IgD-negative memory B cell (primary cell): ENCODE data around the gene SCAMP5. TPM values are rescaled to one million over a fixed set of nuclear protein-coding genes. Genes with fewer than 3 reads are reported as not detected.
A peak's percentile ranks its signal among the peaks of the same experiment; 100 is the strongest.

Experiments used
- H3K27ac Mint-ChIP-seq, 3 donors: one replicate each; pipeline ENCODE4 v1.8.0; 2020 to 2022; ENCODE audit warnings: mild to moderate bottlenecking in 3 of 3, mixed read lengths in 3 of 3, moderate library complexity in 1 of 3
- H3K27me3 Mint-ChIP-seq: one replicate; pipeline ENCODE4 v1.8.0; 2021; ENCODE audit warnings: mixed read lengths
- H3K36me3 Mint-ChIP-seq: one replicate; pipeline ENCODE4 v1.8.0; 2020; ENCODE audit warnings: mild to moderate bottlenecking, mixed read lengths
- H3K4me1 Mint-ChIP-seq, 3 donors: one replicate each; pipeline ENCODE4 v1.8.0; 2020 to 2022; ENCODE audit warnings: mixed read lengths in 3 of 3, mild to moderate bottlenecking in 1 of 3
- H3K4me3 Mint-ChIP-seq, 4 donors: one replicate each; pipeline ENCODE4 v1.8.0; 2020 to 2022; ENCODE audit warnings: mild to moderate bottlenecking in 4 of 4, mixed read lengths in 4 of 4, moderate library complexity in 3 of 4
- H3K9me3 Mint-ChIP-seq, 3 donors: one replicate each; pipeline ENCODE4 v1.8.0; 2020 to 2021; ENCODE audit warnings: mixed read lengths in 3 of 3, mild to moderate bottlenecking in 1 of 3
- polyA plus RNA-seq: library from polyadenylated mRNA; unstranded; fragments of 300-500 nt; fragmentation: Illumina TruSeq; gene quantifications from one replicate; pipeline ENCODE4 v1.2.3, GENCODE V29; 2021

The SCAMP5 gene, protein sequence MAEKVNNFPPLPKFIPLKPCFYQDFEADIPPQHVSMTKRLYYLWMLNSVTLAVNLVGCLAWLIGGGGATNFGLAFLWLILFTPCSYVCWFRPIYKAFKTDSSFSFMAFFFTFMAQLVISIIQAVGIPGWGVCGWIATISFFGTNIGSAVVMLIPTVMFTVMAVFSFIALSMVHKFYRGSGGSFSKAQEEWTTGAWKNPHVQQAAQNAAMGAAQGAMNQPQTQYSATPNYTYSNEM
- polyA plus RNA-seq = 0.24 TPM

DNA sequence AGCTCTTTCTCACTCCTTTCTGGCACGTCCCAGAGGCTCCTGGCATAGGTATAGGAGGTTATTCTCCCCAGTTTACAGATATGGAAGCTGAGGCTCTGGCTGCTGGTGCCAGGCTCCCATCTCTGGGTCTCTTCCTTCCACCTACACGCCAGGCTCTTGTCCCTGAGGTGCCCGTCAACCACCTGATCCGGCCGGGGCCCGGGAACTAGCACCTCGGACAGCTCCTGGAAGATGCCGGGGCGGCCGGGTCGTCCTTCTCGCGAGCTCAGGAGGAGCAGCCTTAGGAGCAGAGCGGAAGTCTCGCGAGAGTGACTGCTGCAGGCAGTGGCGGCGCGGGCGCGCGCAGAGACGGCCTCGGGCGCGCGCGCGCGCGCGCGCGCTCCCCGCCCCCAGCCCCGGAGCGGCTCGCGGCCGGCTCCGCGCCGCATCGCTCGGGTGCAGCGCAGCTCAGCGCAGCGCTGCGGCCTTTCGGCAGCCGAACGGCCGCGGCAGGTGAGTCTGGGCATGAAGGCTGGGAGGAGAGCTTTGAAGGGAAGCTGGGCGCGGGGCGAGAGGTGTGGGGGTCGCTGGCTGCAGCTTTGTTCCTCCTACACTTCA lies at the start of gene SCAMP5:
SCAMP5 (plus strand) TSS at position 382 of the 597 bp plus-strand sequence. CDS start 16,277 bp downstream, outside the sequence.
- H3K9me3 Mint-ChIP-seq = peaks cover 0 to 7% (median 0%) of the 10 kb centered on the region in 3 donors
- no peaks in the 10 kb centered on the region for H3K36me3 Mint-ChIP-seq
- H3K27me3 Mint-ChIP-seq = peaks cover 40% of the 10 kb centered on the region
- H3K4me3 Mint-ChIP-seq = peak within 1 kb of the TSS; percentile 53 to 88 (median 84)
- peak within 1 kb of the TSS; percentile 3 to 29 (median 10) for H3K27ac Mint-ChIP-seq
- H3K4me1 Mint-ChIP-seq = peaks cover 5 to 15% (median 8%) of the 10 kb centered on the region in 3 donors

DNA sequence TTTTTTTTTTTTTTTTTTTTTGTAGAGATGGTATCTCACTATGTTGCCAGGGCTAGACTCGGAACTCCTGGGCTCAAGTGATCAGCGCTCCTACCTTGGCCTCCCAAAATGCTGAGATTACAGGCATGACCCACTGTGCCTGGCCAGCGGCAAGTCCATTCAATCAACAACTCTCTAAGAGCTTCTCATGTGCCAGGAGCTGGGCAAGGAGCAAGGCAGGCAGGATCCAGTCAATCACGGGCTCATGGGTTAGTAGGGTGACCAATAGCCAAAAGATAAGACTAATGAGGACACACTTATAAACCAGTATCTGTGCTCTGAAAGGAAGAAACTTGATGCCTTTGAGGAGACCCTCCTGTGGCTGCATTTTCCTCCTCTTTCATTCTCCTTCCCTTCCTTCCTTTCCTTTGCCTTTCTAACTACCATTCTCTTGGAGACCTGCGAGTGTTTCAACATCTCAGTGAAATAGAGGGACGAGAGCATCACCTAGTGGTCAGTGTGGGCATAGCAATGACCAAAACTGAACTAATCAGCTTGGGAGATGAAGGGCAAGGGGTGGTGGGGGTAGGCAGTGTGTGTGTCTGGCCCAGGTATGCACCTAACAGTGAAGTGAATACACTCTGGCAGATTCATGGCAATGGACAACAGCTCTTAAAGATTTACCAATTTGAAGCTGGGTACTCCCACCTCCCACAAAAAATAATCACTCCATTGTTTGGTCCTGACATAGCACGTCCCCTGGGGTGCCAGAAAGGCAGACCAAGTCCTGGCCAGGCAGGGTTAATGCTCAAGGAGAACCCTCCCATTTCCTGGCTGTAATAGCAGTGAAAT lies 45.1 kb upstream of the SCAMP5 start:
- no peak overlapping the region for H3K4me3 Mint-ChIP-seq
- H3K9me3 Mint-ChIP-seq = no peaks in the 10 kb centered on the region
- no peak overlapping the region for H3K27ac Mint-ChIP-seq
- H3K4me1 Mint-ChIP-seq = peaks cover 0 to 3% (median 2%) of the 10 kb centered on the region in 3 donors
- H3K36me3 Mint-ChIP-seq = no peaks in the 10 kb centered on the region
- H3K27me3 Mint-ChIP-seq = no peaks in the 10 kb centered on the region

DNA sequence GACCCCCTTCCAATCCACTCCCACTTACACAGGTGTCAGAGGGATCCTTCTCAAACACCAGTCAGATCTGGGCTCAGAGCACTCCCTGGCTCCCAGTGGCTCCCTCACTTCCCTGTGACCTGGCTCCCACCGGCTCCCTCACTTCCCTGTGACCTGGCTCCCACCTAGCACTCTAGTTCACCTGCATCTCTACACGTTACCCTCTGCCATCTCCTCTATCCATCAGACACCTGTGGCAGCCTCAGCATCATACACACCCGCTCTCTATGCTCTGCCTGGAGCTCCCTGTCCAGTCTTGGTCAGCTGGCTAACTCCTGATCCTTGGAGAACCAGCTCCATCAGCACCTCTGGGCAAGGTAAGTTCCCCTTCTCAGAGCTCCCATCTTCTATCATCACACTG lies 44.4 kb upstream of the SCAMP5 start:
- H3K4me3 Mint-ChIP-seq = no peak overlapping the region
- no peak overlapping the region for H3K27ac Mint-ChIP-seq
- peaks cover 0 to 3% (median 2%) of the 10 kb centered on the region in 3 donors for H3K4me1 Mint-ChIP-seq
- no peaks in the 10 kb centered on the region for H3K36me3 Mint-ChIP-seq
- H3K27me3 Mint-ChIP-seq = no peaks in the 10 kb centered on the region
- no peaks in the 10 kb centered on the region for H3K9me3 Mint-ChIP-seq

DNA sequence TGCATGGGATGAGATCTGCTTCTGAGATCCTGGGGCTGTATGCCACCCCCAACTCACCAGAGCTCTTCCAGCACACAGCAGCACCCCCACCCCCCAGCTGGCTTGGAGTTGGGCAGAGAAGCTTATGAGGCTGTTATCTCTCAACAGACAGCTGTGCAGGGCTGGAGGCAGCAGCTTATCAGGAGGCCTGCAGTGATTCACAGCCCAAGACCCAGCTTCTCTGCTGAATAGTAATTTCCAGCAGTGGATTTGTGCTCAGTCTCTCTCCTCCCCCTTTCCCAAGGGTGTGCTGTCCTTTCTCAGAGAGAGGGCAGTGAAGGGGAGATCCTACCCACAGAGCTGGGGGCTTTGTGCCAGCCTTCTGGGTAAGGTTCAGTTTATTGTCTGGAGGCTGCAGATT lies 40.8 kb upstream of the SCAMP5 start:
- Mint-ChIP-seq H3K4me1 (peaks cover 5 to 13% (median 11%) of the 10 kb centered on the region in 3 donors), H3K27me3 (peaks cover 21% of the 10 kb centered on the region), H3K4me3 (peak overlapping the region in 1 of 4 donors; percentile 50), H3K27ac (no peak overlapping the region), H3K9me3 (no peaks in the 10 kb centered on the region), H3K36me3 (peaks cover 1% of the 10 kb centered on the region)

DNA sequence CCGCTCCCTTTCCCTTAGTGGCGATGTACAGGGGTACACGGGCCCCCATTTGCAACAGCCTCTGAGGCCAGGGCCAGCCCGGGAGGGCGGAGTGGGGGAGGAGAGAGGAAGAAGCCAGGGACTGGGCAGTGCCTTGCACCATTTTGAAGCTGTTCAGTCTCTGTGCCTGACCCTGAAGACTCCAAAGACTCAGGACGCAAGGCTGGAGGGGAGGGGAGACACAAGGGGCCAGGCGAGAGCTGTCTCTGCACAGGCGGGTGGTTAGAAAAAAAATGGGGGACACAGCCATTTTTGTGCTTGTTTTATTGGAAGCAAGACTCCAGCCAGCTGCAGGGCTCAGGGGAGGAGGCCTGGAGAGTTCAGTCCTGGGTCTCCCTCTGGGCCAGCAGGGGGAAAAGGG lies 40.3 kb upstream of the SCAMP5 start:
- H3K27ac Mint-ChIP-seq = no peak overlapping the region
- H3K9me3 Mint-ChIP-seq = no peaks in the 10 kb centered on the region
- peaks cover 5 to 13% (median 11%) of the 10 kb centered on the region in 3 donors for H3K4me1 Mint-ChIP-seq
- peaks cover 1% of the 10 kb centered on the region for H3K36me3 Mint-ChIP-seq
- peak overlapping the region in 2 of 4 donors; percentile 50 to 78 for H3K4me3 Mint-ChIP-seq
- peaks cover 23% of the 10 kb centered on the region for H3K27me3 Mint-ChIP-seq

DNA sequence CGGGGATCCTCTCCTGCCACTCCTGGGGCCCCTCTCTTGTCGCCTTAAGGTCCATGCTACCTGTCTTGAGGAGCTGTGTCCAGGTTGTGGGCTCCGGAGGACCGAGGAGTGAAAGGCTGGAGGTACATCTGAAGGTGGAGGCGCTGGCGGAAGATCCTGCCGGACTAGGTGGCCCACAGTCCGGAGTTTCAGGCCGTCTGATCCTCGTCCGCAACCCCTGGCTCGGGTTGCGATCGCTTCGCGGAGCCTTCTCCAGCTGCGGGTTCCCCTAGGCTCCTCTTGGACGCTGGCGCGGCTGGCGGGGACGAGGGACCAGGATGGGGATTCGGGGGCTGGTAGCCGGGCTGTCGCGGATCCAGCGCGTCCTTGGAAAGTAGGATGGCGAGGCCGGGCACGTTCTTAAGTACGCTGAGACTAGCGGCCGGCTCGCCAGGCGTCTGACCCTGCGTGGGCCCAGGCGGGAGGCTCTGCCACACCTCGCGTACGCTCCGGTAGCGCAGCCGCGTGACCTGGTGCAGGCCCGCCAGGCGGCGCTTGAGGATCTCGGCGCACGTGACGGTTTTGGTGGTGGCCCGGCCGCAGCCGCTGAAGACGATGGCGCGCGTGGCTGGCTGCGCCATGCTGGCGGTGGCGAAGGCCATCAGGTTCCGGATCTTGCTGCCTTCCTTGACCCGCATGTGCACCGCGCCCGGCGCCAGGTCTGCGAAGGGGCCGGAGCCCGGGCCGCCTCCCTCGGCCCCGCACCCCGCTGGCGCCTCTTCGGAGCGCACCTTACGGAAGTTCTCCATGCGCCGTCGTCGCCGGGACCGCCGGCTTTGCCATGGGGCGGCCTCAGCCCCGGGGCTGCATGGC lies 39.3 kb upstream of the SCAMP5 start:
- Mint-ChIP-seq H3K36me3 (peaks cover 1% of the 10 kb centered on the region), H3K4me3 (peak overlapping the region; percentile 9 to 78 (median 62)), H3K27ac (peak overlapping the region in 1 of 3 donors; percentile 10), H3K9me3 (no peaks in the 10 kb centered on the region), H3K4me1 (peaks cover 5 to 11% (median 11%) of the 10 kb centered on the region in 3 donors), H3K27me3 (peaks cover 23% of the 10 kb centered on the region)

DNA sequence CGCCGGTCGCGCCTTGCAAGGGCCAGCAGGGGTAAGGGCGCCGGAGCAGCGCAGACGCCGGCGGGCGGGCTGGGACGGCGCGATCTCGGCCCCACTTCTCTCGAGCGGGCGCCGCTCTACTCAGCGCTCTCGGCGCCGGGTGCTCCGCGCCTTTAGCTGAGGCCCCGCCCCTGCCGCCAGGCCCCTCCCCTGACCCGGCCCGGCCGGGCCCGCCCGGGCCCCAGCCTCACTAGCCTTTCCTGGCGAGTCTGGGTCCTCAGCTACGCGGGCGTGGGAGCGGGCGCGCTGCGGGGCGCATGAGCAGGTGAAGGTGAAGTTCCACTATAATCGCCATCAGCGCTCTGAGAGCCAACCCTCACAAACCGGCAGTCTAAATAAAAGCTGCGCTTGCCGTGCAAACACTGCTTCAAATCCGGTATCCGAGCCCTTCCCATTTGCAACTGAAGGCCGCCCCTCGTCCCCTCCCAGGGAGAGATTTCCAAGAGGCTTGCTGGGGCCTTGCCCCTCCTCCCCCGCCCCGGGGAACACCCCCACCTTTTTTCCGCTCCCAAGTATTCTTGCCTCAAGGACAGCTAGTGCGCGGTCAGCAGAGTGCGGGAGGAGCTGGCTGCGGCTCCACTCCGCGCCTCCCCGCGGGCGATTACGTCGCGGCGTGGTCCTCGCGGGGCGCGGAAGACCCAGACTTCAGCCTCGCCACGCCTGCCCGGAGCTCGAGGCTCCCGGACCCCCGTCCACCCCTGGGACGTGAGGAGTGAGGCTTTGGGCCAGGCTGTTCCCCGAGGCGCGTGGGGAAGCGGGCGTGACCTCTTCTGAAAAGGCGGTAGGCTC lies 38.5 kb upstream of the SCAMP5 start, which contains the start of gene RPP25:
RPP25 (minus strand) TSS at position 125 of the 828 bp plus-strand sequence. CDS start 189 bp downstream, outside the sequence.
- Mint-ChIP-seq H3K9me3 (no peaks in the 10 kb centered on the region), H3K4me3 (peak within 1 kb of the TSS; percentile 71 to 91 (median 83)), H3K27me3 (peaks cover 25% of the 10 kb centered on the region), H3K4me1 (peaks cover 5 to 12% (median 11%) of the 10 kb centered on the region in 3 donors), H3K27ac (peak within 1 kb of the TSS in 1 of 3 donors; percentile 10), H3K36me3 (peaks cover 1% of the 10 kb centered on the region)

DNA sequence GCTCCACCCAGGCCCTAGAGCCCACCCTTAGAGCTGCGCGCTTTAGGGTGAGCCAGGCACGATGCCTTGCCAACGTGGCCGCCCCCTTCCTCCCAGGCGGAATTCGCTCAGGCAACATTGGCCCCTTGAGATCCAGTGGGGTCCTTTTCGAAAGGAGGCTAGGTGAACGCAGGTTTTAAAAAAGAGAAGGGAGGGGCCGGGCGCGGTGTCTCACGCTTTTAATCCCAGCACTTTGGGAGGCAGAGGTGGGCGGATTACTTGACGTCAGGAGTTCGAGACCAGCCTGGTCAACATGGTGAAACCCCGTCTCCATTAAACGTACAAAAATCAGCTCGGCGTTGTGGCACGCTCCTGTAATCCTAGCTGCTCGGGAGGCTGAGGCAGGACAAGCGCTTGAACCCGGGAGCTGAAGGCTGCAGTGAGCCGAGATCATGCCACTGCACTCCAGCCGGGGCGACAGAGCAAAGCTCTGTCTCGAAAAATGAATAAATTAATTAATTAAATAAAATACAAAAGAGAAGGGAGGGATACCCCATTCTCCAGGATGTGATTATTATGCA lies 37.8 kb upstream of the SCAMP5 start:
- Mint-ChIP-seq H3K4me3 (peak overlapping the region in 3 of 4 donors; percentile 34 to 91 (median 91)), H3K27ac (no peak overlapping the region), H3K4me1 (peaks cover 5 to 12% (median 11%) of the 10 kb centered on the region in 3 donors), H3K9me3 (no peaks in the 10 kb centered on the region), H3K27me3 (peaks cover 25% of the 10 kb centered on the region), H3K36me3 (peaks cover 1% of the 10 kb centered on the region)

DNA sequence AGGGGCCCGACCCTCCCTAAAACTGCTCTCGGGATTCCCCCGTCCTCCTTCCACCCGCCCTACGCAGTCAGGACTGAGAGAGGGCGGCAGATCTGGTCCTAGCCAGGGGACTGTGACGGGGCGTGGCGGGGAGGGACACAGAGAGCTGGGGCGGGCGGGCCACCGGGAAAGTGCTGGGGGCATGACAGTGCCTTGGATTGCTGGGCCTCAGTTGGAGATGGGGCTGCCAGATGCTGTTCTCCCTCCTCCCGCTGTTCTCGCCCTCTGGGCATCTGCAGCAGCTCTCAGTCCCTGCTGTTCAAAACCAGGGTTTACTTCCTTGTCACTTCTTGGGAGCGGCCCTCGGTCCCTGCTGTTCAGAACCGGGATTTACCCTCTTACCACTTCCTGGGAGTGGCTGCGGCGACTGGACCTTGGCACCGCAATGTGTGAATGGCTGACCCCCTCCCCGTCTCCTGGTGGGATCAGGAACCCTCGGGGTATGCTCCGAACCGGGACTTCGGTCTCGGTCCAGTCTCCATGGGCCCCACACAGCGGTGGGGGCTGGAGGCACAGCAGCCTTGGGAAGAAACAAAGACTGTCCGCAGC lies 36.9 kb upstream of the SCAMP5 start:
- H3K4me1 Mint-ChIP-seq = peaks cover 5 to 12% (median 11%) of the 10 kb centered on the region in 3 donors
- H3K9me3 Mint-ChIP-seq = no peaks in the 10 kb centered on the region
- H3K4me3 Mint-ChIP-seq = peak overlapping the region in 3 of 4 donors; percentile 4 to 81 (median 74)
- H3K36me3 Mint-ChIP-seq = peaks cover 1% of the 10 kb centered on the region
- peaks cover 26% of the 10 kb centered on the region for H3K27me3 Mint-ChIP-seq
- H3K27ac Mint-ChIP-seq = peak overlapping the region in 1 of 3 donors; percentile 29

DNA sequence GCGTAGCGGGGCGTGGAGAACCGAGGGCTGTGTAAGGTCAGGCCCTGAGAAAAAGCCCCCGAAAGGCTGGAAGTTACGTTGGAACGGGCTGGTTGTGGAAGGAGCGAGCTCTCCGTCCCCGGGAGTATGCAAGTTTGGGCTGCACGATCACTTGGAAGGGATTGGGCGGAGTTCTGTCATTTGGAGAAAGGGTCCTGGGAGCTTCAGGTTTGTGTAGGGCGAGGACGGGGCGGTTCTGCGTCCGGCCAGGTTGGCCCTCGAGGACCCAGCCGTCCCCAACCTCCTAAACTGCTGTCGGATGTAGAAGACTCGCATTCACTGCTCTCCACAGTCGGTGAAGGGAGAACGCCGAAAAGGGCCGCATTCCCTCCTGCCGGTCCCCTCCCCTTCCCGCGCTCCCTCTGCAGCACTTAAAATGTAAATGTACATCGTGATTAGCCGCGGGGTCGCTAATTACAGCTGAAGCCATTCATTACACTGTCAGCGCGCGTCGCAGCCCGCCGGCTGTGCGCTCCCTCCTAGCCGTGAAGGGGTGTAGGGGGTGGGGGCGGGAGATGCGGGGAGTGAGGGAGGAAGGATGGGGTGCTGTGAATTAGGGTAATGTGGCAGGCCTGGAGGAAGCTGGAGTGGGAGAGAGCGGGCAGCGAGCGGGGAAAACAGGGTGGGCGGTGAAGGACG lies 36.3 kb upstream of the SCAMP5 start:
- Mint-ChIP-seq H3K27me3 (peaks cover 26% of the 10 kb centered on the region), H3K27ac (peak overlapping the region in 1 of 3 donors; percentile 29), H3K4me1 (peaks cover 5 to 12% (median 11%) of the 10 kb centered on the region in 3 donors), H3K9me3 (no peaks in the 10 kb centered on the region), H3K4me3 (peak overlapping the region; percentile 34 to 82 (median 75)), H3K36me3 (peaks cover 1% of the 10 kb centered on the region)

DNA sequence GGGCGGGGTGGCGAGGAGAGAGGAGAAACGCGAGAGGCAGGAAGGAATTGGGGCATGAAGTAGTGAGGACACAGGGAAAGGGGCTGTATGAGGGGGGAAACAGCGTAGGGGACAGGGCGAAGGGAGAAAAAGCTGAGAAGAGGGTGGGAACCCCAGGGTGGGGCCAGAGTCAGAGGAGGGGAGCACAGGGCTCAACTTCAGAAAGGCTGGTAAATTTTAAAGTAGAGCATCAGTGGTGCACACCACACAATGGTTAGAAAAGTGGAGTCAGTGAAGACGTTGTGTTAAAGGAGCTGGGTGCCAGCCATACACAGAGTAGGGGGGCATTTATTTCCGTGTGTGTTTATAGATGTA lies 35.8 kb upstream of the SCAMP5 start:
- H3K36me3 Mint-ChIP-seq = peaks cover 1% of the 10 kb centered on the region
- H3K27me3 Mint-ChIP-seq = peaks cover 28% of the 10 kb centered on the region
- H3K4me3 Mint-ChIP-seq = peak overlapping the region in 1 of 4 donors; percentile 82

DNA sequence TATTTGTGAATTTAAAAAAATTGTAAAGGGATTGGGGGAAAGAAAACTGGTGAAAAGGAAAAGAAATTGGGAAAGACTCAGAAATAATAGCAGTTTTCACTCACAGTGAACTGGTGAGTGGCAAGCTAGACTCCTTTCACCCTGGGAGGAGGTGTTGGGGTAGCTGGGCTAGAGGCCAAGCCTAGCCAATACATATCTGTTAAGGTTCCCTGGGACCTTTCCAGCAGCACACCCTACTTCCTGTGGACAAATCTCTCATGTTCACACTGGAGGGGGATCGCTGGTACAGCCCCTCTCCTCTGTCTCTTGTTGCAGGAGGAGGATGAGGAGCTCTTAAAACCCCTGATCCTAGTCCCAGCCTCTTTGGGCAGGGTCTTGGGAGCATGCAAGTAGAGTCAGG lies 35.1 kb upstream of the SCAMP5 start:
- no peak overlapping the region for H3K4me3 Mint-ChIP-seq
- peaks cover 1% of the 10 kb centered on the region for H3K36me3 Mint-ChIP-seq
- no peaks in the 10 kb centered on the region for H3K9me3 Mint-ChIP-seq
- peaks cover 5 to 12% (median 9%) of the 10 kb centered on the region in 3 donors for H3K4me1 Mint-ChIP-seq
- no peak overlapping the region for H3K27ac Mint-ChIP-seq
- peaks cover 28% of the 10 kb centered on the region for H3K27me3 Mint-ChIP-seq

More for the DNA sequence above, 35.8 kb upstream of the SCAMP5 start:
- Mint-ChIP-seq H3K4me1 (peaks cover 5 to 12% (median 11%) of the 10 kb centered on the region in 3 donors), H3K9me3 (no peaks in the 10 kb centered on the region), H3K27ac (no peak overlapping the region)
